Cardiac muscle cell (in vitro differentiated cells and primary cell): Measurements from ENCODE around the gene SH3BGRL2. TPM values are rescaled to one million over a fixed set of nuclear protein-coding genes. Genes with fewer than 3 reads are reported as not detected.

Source experiments
- DNase-seq, 2 donors: peaks; one replicate each; pipeline versions ENCODE4 v3.0.0 to v3.0.0-alpha.2; 2010 to 2017; ENCODE audit warnings: low read depth in 1 of 2, low spot score in 1 of 2
- H3K27ac ChIP-seq: fragments of 200-600 bp; sonication (generic); 2 replicates; pipeline ENCODE4 v1.5.1; 2016
- H3K27me3 ChIP-seq: fragments of 200-600 bp; sonication (generic); 2 replicates; pipeline ENCODE4 v1.6.0; 2016; ENCODE audit warnings: control low read depth
- H3K36me3 ChIP-seq: fragments of 200-600 bp; sonication (generic); 2 replicates; pipeline ENCODE4 v1.5.1; 2016; ENCODE audit warnings: control low read depth
- H3K4me1 ChIP-seq: fragments of 200-600 bp; sonication (generic); 2 replicates; pipeline ENCODE4 v1.8.1; 2017; ENCODE audit warnings: low read depth, mild to moderate bottlenecking, mixed run types
- H3K4me3 ChIP-seq: fragments of 200-600 bp; sonication (generic); 2 replicates; pipeline ENCODE4 v1.5.1; 2016; ENCODE audit warnings: mild to moderate bottlenecking
- H3K9me3 ChIP-seq: fragments of 200-600 bp; sonication (generic); 2 replicates; pipeline ENCODE4 v1.5.1; 2017; ENCODE audit warnings: low read depth, mild to moderate bottlenecking, control low read depth
- CTCF ChIP-seq: IDR thresholded peaks from 2 replicates; pipeline ENCODE4 v1.5.1; 2012; ENCODE audit warnings: low read depth, mild to moderate bottlenecking, low read length
- polyA plus RNA-seq: library from polyadenylated mRNA; unstranded; fragments of >200 nt; fragmentation: Nextera tagmentation; extraction: Ambion mirVana; gene quantifications from 2 replicates; pipeline ENCODE4 v1.2.1, GENCODE V29; 2016
- total RNA-seq: library from RNA; depleted of rRNA; stranded (reverse); fragments of >200 nt; gene quantifications from 2 replicates; pipeline ENCODE4 v1.2.3, GENCODE V29; 2016

The SH3BGRL2 gene
- total and polyA plus RNA-seq, 2 experiments from 2014 or later, result 21.7 to 36.1 TPM

GRCh38 chr6:79625746-79626145 is 5.4 kb upstream of the SH3BGRL2 start:
- peaks cover 4% of the 10 kb centered on the region for H3K4me1 ChIP-seq
- no peak overlapping the region for H3K4me3 ChIP-seq
- no peaks in the 10 kb centered on the region for H3K36me3 ChIP-seq
- no peak for DNase-seq
- no peaks in the 10 kb centered on the region for H3K9me3 ChIP-seq
- H3K27me3 ChIP-seq, result no peaks in the 10 kb centered on the region
- H3K27ac ChIP-seq, result no peak overlapping the region
- TF ChIP-seq CTCF, result no peak

GRCh38 chr6:79626811-79627210 is 4.3 kb upstream of the SH3BGRL2 start:
- H3K4me3 ChIP-seq, result no peak overlapping the region
- H3K27ac ChIP-seq, result no peak overlapping the region
- no peaks in the 10 kb centered on the region for H3K36me3 ChIP-seq
- peaks cover 4% of the 10 kb centered on the region for H3K4me1 ChIP-seq
- DNase-seq, result no peak
- no peaks in the 10 kb centered on the region for H3K9me3 ChIP-seq
- H3K27me3 ChIP-seq, result no peaks in the 10 kb centered on the region
- TF ChIP-seq CTCF, result no peak

- TF ChIP-seq CTCF, result no peak
- Histone ChIP-seq H3K4me3 (no peak overlapping the region), H3K27ac (no peak overlapping the region), H3K4me1 (peaks cover 9% of the 10 kb centered on the region), H3K27me3 (no peaks in the 10 kb centered on the region), H3K9me3 (no peaks in the 10 kb centered on the region), H3K36me3 (no peaks in the 10 kb centered on the region)
- DNase-seq, result no peak
Observed at GRCh38 chr6:79627422-79627821, 3.7 kb upstream of the SH3BGRL2 start.

- H3K27me3 ChIP-seq, result no peaks in the 10 kb centered on the region
- H3K4me1 ChIP-seq, result peaks cover 10% of the 10 kb centered on the region
- no peaks in the 10 kb centered on the region for H3K9me3 ChIP-seq
- no peaks in the 10 kb centered on the region for H3K36me3 ChIP-seq
- no peak overlapping the region for H3K4me3 ChIP-seq
- TF ChIP-seq CTCF, result no peak
- no peak for DNase-seq
- no peak overlapping the region for H3K27ac ChIP-seq
Observed at GRCh38 chr6:79628466-79629288, 2.5 kb upstream of the SH3BGRL2 start.

GRCh38 chr6:79630380-79630882 is 698 bp upstream of the SH3BGRL2 start:
- H3K36me3 ChIP-seq, result no peaks in the 10 kb centered on the region
- TF ChIP-seq CTCF, result no peak
- peak overlapping the region; percentile 66 for H3K4me3 ChIP-seq
- no peaks in the 10 kb centered on the region for H3K27me3 ChIP-seq
- no peaks in the 10 kb centered on the region for H3K9me3 ChIP-seq
- no peak for DNase-seq
- no peak overlapping the region for H3K27ac ChIP-seq
- peaks cover 10% of the 10 kb centered on the region for H3K4me1 ChIP-seq
